PC-9 (cell line): ENCODE measurements around the gene PRMT5. TPM values are rescaled to one million over a fixed set of nuclear protein-coding genes. Genes with fewer than 3 reads are reported as not detected.
A peak's percentile ranks its signal among the peaks of the same experiment; 100 is the strongest.
"Not testable (repeated sequence)": the region's sequence is repeated elsewhere in the genome, so short reads cannot be mapped to it uniquely, and the experiment has no call there.

ENCODE experiments used
- BruUV-seq: library from RNA; stranded (reverse); fragments of 400-500 nt; replicated peaks from 2 replicates; lab custom pipeline; 2021; lab: Mats Ljungman, UMichigan
- CTCF ChIA-PET: fragments of 300-600 bp; sonication (Branson Sonifier 250); formaldehyde crosslinking; loops from one replicate; lab custom pipeline; 2022; ENCODE audit warnings: antibody characterized with exemption; lab: Charles Lee
- POLR2A ChIA-PET: fragments of 300-600 bp; sonication (Branson Sonifier 250); formaldehyde crosslinking; loops from one replicate; lab custom pipeline; 2022; ENCODE audit warnings: antibody characterized with exemption; ENCODE audit not compliant: unreplicated experiment; lab: Charles Lee
- DNase-seq, 2 experiments: peaks; one replicate each; pipeline versions ENCODE4 v3.0.0 to v3.0.0-alpha.2; 2015 to 2022; ENCODE audit warnings: mixed read lengths in 1 of 2
- H2AFZ ChIP-seq: fragments of 200-600 bp; sonication (generic); 2 replicates; pipeline ENCODE4 v1.8.1; 2017; ENCODE audit warnings: antibody characterized with exemption
- H3F3A ChIP-seq: fragments of 200-600 bp; sonication (generic); 2 replicates; pipeline ENCODE4 v1.8.1; 2017; ENCODE audit warnings: antibody characterized with exemption, mild to moderate bottlenecking, low read depth; ENCODE audit not compliant: insufficient read depth
- H3K27ac ChIP-seq: fragments of 200-600 bp; sonication (generic); 2 replicates; pipeline ENCODE4 v1.6.1; 2016; ENCODE audit warnings: mixed run types
- H3K27me3 ChIP-seq: fragments of 200-600 bp; sonication (generic); 2 replicates; pipeline ENCODE4 v1.6.1; 2016; ENCODE audit warnings: low read depth, mixed run types; ENCODE audit not compliant: insufficient read depth
- H3K36me3 ChIP-seq: fragments of 200-600 bp; sonication (generic); 2 replicates; pipeline ENCODE4 v1.6.1; 2016; ENCODE audit warnings: low read depth, mixed run types
- H3K4me1 ChIP-seq: fragments of 200-600 bp; sonication (generic); replicated peaks from 2 replicates; pipeline ENCODE4 v1.6.1; 2016; ENCODE audit warnings: mixed run types; ENCODE audit not compliant: insufficient read depth
- H3K4me2 ChIP-seq: fragments of 200-600 bp; sonication (generic); 2 replicates; pipeline ENCODE4 v1.6.1; 2017; ENCODE audit warnings: mixed run types
- H3K4me3 ChIP-seq: fragments of 200-600 bp; sonication (generic); 2 replicates; pipeline ENCODE4 v1.6.1; 2016; ENCODE audit warnings: mixed run types
- H3K79me2 ChIP-seq: fragments of 200-600 bp; sonication (generic); 2 replicates; pipeline ENCODE4 v1.6.1; 2017; ENCODE audit warnings: low read depth, mixed run types
- H3K9me2 ChIP-seq: fragments of 200-600 bp; sonication (generic); 2 replicates; pipeline ENCODE4 v1.8.1; 2017; ENCODE audit warnings: mild to moderate bottlenecking; ENCODE audit not compliant: insufficient read depth
- H3K9me3 ChIP-seq: fragments of 200-600 bp; sonication (generic); 2 replicates; pipeline ENCODE4 v1.8.1; 2016; ENCODE audit warnings: low read depth; ENCODE audit not compliant: insufficient read depth
- H4K20me1 ChIP-seq: fragments of 200-600 bp; sonication (generic); 2 replicates; pipeline ENCODE4 v1.8.1; 2017; ENCODE audit not compliant: insufficient read depth
- EZH2 ChIP-seq: fragments of 200-600 bp; sonication (generic); IDR thresholded peaks from 2 replicates; pipeline ENCODE4 v1.8.0; 2017; ENCODE audit warnings: antibody characterized with exemption, low read depth
- intact Hi-C: fragments of 100-400 bp; cut with micrococcal nuclease; formaldehyde crosslinking; loops from one replicate; pipeline ENCODE4 v1.10.0; 2022; ENCODE audit not compliant: unreplicated experiment
- total RNA-seq: library from RNA; stranded (reverse); gene quantifications from 2 replicates; pipeline ENCODE4 v1.2.3, GENCODE V29; 2021
- TF ChIP-seq, protein P1 (sequence below): fragments of 200-600 bp; sonication (generic); conservative IDR thresholded peaks from 2 replicates; pipeline ENCODE4 v1.6.1; 2017; ENCODE audit warnings: mixed run types, antibody characterized with exemption, mild to moderate bottlenecking, moderate library complexity

PRMT5 gene
- total RNA-seq, 1 experiment from 2014 or later: 73.2 TPM

DNA sequence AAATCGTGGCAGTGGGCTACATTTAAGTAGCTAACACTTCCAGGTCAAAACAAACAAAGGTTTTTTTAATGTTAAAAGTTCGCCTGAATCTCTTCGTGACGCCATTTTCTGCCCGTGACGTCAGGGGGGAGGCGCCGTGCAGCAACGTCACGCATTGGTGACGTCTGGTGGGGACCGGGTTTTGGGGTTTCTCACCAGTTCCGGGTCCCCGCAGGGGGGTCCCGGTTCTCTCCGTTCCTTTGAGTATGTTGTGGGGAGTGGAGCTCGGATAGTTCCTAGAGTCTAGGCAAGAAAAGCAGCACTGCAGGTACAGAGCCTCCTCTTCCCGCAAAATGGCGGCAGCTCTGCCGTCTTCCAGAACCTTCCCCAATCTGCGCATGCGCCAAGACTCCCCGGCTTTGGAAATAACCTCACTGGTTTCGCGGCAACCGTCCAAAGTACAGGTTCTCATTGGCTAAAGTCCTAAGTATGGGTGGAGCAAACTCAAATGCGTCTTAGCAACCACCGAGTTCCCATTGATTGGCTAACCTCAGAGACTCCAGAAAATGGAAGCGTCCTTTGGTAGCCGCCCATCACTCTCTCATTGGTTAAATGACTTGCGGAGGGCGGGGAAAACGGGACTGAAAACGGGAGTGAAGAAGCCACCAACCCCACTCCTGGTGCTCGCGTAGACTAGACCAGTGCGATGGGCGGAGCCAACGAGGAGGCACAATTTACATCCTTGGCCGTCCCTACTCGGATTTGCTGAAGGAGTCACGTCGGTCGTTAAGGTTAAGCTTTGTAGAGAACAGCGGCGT lies 10.2 kb downstream of the PRMT5 start, which contains the start of gene RBM23:
Gene RBM23, minus strand, starts transcription at position 346 of the 797 bp plus-strand sequence.
- H3K27ac ChIP-seq: peak within 1 kb of the TSS; percentile 90
- TF ChIP-seq EZH2: no peak
- TF ChIP-seq, protein P1, sequence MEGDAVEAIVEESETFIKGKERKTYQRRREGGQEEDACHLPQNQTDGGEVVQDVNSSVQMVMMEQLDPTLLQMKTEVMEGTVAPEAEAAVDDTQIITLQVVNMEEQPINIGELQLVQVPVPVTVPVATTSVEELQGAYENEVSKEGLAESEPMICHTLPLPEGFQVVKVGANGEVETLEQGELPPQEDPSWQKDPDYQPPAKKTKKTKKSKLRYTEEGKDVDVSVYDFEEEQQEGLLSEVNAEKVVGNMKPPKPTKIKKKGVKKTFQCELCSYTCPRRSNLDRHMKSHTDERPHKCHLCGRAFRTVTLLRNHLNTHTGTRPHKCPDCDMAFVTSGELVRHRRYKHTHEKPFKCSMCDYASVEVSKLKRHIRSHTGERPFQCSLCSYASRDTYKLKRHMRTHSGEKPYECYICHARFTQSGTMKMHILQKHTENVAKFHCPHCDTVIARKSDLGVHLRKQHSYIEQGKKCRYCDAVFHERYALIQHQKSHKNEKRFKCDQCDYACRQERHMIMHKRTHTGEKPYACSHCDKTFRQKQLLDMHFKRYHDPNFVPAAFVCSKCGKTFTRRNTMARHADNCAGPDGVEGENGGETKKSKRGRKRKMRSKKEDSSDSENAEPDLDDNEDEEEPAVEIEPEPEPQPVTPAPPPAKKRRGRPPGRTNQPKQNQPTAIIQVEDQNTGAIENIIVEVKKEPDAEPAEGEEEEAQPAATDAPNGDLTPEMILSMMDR: no peak
- H3K9me3 ChIP-seq: no peaks in the 10 kb centered on the region
- H3K4me1 ChIP-seq: peaks cover 9% of the 10 kb centered on the region
- ChIA-PET CTCF (no interaction called here), POLR2A (interaction anchor here (0.5 to 0.7 kb wide), 3 partner anchors 9 to 95 kb away, joined by 4 read pairs; no protein-coding TSS in a partner anchor)
- no peaks in the 10 kb centered on the region for H4K20me1 ChIP-seq
- peak within 1 kb of the TSS; percentile 81 for H2AFZ ChIP-seq
- H3F3A ChIP-seq: peaks cover 19% of the 10 kb centered on the region
- H3K4me3 ChIP-seq: peak within 1 kb of the TSS; percentile 90
- intact Hi-C loops: loop anchor here (5.0 kb wide), 1 partner anchor 47 kb away; the partner anchor contains the start of gene LRP10
- no TSS peak for BruUV-seq
- H3K36me3 ChIP-seq: peaks cover 8% of the 10 kb centered on the region; the same call in 1 of the 2 replicates
- H3K9me2 ChIP-seq: no peaks in the 10 kb centered on the region
- H3K4me2 ChIP-seq: peak within 1 kb of the TSS; percentile 80
- peaks cover 40% of the 10 kb centered on the region for H3K79me2 ChIP-seq
- H3K27me3 ChIP-seq: no peaks in the 10 kb centered on the region
- DNase-seq: peak; percentile 94 to 97

DNA sequence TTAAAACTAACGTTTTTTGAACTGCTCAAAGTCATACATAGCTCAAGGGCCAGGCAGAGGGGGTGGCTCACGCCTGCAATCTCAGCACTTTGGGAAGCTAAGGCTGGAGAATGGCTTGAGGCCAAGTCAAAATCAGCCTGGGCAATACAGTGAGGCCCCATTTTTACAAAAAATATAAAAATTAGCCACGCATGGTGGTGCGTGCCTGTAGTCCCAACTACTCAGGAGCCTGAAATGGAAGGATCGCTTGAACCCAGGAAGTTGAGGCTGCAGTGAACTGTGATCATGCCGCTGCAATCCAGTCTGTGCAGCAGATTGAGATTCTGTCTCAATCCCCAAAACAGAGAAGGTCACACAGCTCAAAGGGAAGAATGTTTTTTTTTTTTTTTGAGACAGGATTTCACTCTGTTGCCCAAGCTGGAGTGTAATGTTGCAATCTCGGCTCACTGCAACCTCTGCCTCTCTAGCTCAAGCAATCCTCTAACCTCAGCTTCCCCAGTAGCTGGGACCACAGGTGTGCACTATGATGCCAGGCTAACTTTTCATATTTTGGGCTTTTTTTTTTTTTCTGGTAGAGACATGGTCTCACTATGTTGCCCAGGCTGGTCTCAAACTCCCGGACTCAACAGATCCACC lies 13.2 kb downstream of the PRMT5 start:
- no TSS peak for BruUV-seq
- ChIA-PET CTCF (interaction anchor here (0.6 to 1.1 kb wide), 4 partner anchors 9 to 138 kb away, joined by 3 to 6 read pairs (median 3); partner anchors contain the start of gene HAUS4), POLR2A (no interaction called here)
- Histone ChIP-seq H3K27me3 (no peaks in the 10 kb centered on the region), H3K4me2 (no peak overlapping the region), H3K79me2 (peaks cover 40% of the 10 kb centered on the region), H4K20me1 (no peaks in the 10 kb centered on the region), H2AFZ (no peak overlapping the region), H3K27ac (no peak overlapping the region), H3K4me1 (peaks cover 9% of the 10 kb centered on the region), H3K9me2 (no peaks in the 10 kb centered on the region), H3K36me3 (peaks cover 4% of the 10 kb centered on the region; the same call in 1 of the 2 replicates), H3F3A (peaks cover 11% of the 10 kb centered on the region), H3K9me3 (no peaks in the 10 kb centered on the region), H3K4me3 (no peak overlapping the region)
- intact Hi-C loops: loop anchor here (5.0 kb wide), 1 partner anchor 44 kb away; the partner anchor contains the start of gene LRP10
- no peak for DNase-seq
- TF ChIP-seq EZH2: no peak
- TF ChIP-seq, protein P1: no peak

DNA sequence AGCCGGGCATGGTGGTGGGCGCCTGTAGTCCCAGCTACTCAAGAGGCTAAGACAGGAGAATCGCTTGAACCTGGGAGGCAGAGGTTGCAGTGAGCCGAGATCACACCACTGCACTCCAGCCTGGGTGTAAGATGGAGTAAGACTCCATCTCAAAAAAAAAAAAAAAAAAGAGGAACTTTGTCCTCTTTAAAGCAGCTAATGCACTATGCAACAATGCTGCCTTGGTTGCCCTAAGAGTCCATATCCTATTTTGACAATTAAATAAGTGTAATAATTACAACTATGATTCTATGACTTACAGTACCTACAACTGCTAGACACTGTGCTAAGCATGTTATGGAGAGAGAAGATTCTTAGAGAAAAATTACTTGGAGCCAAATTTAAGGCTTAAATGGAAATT lies 14.3 kb downstream of the PRMT5 start:
- CTCF ChIA-PET, DNase-seq, H3K4me2 ChIP-seq, H2AFZ ChIP-seq, BruUV-seq, H3F3A ChIP-seq, H3K9me3 ChIP-seq, H3K27me3 ChIP-seq, H3K27ac ChIP-seq, H3K36me3 ChIP-seq, H3K4me3 ChIP-seq, H3K4me1 ChIP-seq, H3K9me2 ChIP-seq, H4K20me1 ChIP-seq: not testable (repeated sequence)
- POLR2A ChIA-PET: interaction anchor here (0.6 kb wide), 1 partner anchor 325 kb away, joined by 4 read pairs; no protein-coding TSS in a partner anchor
- H3K79me2 ChIP-seq: peaks cover 40% of the 10 kb centered on the region
- intact Hi-C loops: loop anchor here (5.0 kb wide), 1 partner anchor 43 kb away; the partner anchor contains the start of gene LRP10
